Measurements from ENCODE around the gene DBP.

DBP gene

GRCh38 chr19:48671446-48671995 is 34.3 kb upstream of the DBP start:
- TF ChIP-seq CTCF (IDR thresholded peaks at IDR 0.05; ENCODE audit: extremely low read depth, missing control alignments): no peak
- DNase-seq (ENCODE audit: low spot score): no peak

- DNase-seq (ENCODE audit: low spot score): no peak
- TF ChIP-seq CTCF (IDR thresholded peaks at IDR 0.05; ENCODE audit: extremely low read depth, missing control alignments): no peak
Measured at GRCh38 chr19:48670699-48671445, 33.7 kb upstream of the DBP start.

GRCh38 chr19:48669903-48670668 is 32.9 kb upstream of the DBP start:
- no peak for TF ChIP-seq CTCF (IDR thresholded peaks at IDR 0.05; ENCODE audit: extremely low read depth, missing control alignments)
- DNase-seq (ENCODE audit: low spot score): no peak

GRCh38 chr19:48668761-48669160 is 31.6 kb upstream of the DBP start:
- DNase-seq (ENCODE audit: low spot score): no peak
- TF ChIP-seq CTCF (IDR thresholded peaks at IDR 0.05; ENCODE audit: extremely low read depth, missing control alignments): no peak

GRCh38 chr19:48668332-48668731 is 31.2 kb upstream of the DBP start:
- TF ChIP-seq CTCF (IDR thresholded peaks at IDR 0.05; ENCODE audit: extremely low read depth, missing control alignments): no peak
- DNase-seq (ENCODE audit: low spot score): no peak

- no peak for DNase-seq (ENCODE audit: low spot score)
- TF ChIP-seq CTCF (IDR thresholded peaks at IDR 0.05; ENCODE audit: extremely low read depth, missing control alignments): no peak
Measured at GRCh38 chr19:48665786-48666185, 28.6 kb upstream of the DBP start.

- TF ChIP-seq CTCF (IDR thresholded peaks at IDR 0.05; ENCODE audit: extremely low read depth, missing control alignments): no peak
- DNase-seq (ENCODE audit: low spot score): no peak
Measured at GRCh38 chr19:48664476-48664875, 27.3 kb upstream of the DBP start.
